ENCODE data around the gene PPTC7. TPM values are rescaled to one million over a fixed set of nuclear protein-coding genes. Genes with fewer than 3 reads are reported as not detected.

PPTC7 gene
- total and polyA plus RNA-seq, 10 of the 15 experiments (the other 5 are each of a cell fraction or from before 2014, with no cell fraction given) = 4.0 to 69.6 (median 12.3) TPM

- TF ChIP-seq POLR2AphosphoS5 (IDR thresholded peaks at IDR 0.05; ENCODE audit: low read length) (no peak; the same call in 1 of the 2 replicates), NRF1 (conservative IDR thresholded peaks at IDR 0.05; ENCODE audit: low read depth, low read length) (no peak), BCL11A (IDR thresholded peaks at IDR 0.05; ENCODE audit: low read depth, low read length) (peak; percentile 51), SUPT20H (IDR thresholded peaks at IDR 0.05; ENCODE audit: borderline replicate concordance, control insufficient read depth, low read depth, low read length) (no peak), ASH2L (IDR thresholded peaks at IDR 0.05; ENCODE audit: borderline replicate concordance, low read depth) (no peak), SIN3A (IDR thresholded peaks at IDR 0.05; ENCODE audit: low read depth, low read length) (no peak), ATF7 (IDR thresholded peaks at IDR 0.05; ENCODE audit: low read depth) (peak; percentile 71), KAT2A (conservative IDR thresholded peaks at IDR 0.05; ENCODE audit: control insufficient read depth, low read depth, low read length) (no peak), CHD2 (IDR thresholded peaks at IDR 0.05; ENCODE audit: borderline replicate concordance, low read depth, low read length) (no peak), MTA2 (IDR thresholded peaks at IDR 0.05; ENCODE audit: low read depth) (peak; percentile 68; the same call in 1 of the 2 replicates), ZNF384 (IDR thresholded peaks at IDR 0.05; ENCODE audit: borderline replicate concordance, low read depth, low read length) (peak; percentile 50; the same call in 1 of the 2 replicates), SREBF1 (IDR thresholded peaks at IDR 0.05; ENCODE audit: low read length) (no peak; the same call in 1 of the 2 replicates), SMAD1 (IDR thresholded peaks at IDR 0.05; ENCODE audit: low read depth, partially characterized antibody) (peak; percentile 88), RBBP5 (conservative IDR thresholded peaks at IDR 0.05) (no peak), SMAD5 (IDR thresholded peaks at IDR 0.05; ENCODE audit: low read depth) (no peak), MYC (IDR thresholded peaks at IDR 0.05; ENCODE audit: insufficient read depth, insufficient read length, insufficient replicate concordance, low read length, severe bottlenecking) (no peak), SRF (IDR thresholded peaks at IDR 0.05; ENCODE audit: low read depth in 2 of 2, low read length in 2 of 2) (no peak), FOXM1 (IDR thresholded peaks at IDR 0.05; ENCODE audit: low read depth, low read length) (peak; percentile 22; the same call in 1 of the 2 replicates), MEF2A (IDR thresholded peaks at IDR 0.05; ENCODE audit: insufficient read depth, low read depth, low read length) (0 out of 2 replicates have a peak, but pooled peaks have one; percentile 72), CEBPB (IDR thresholded peaks at IDR 0.05; ENCODE audit: borderline replicate concordance in 1 of 2, low read depth in 2 of 2, low read length in 2 of 2) (peak in 1 of 2 experiments; percentile 27; a peak in 1 of 4 replicates), EGR1 (IDR thresholded peaks at IDR 0.05; ENCODE audit: borderline replicate concordance in 1 of 2, low read depth in 2 of 2, low read length in 2 of 2) (no peak), HDAC6 (IDR thresholded peaks at IDR 0.05; ENCODE audit: unreplicated experiment) (no peak)
- TF ChIP-seq, protein P1, sequence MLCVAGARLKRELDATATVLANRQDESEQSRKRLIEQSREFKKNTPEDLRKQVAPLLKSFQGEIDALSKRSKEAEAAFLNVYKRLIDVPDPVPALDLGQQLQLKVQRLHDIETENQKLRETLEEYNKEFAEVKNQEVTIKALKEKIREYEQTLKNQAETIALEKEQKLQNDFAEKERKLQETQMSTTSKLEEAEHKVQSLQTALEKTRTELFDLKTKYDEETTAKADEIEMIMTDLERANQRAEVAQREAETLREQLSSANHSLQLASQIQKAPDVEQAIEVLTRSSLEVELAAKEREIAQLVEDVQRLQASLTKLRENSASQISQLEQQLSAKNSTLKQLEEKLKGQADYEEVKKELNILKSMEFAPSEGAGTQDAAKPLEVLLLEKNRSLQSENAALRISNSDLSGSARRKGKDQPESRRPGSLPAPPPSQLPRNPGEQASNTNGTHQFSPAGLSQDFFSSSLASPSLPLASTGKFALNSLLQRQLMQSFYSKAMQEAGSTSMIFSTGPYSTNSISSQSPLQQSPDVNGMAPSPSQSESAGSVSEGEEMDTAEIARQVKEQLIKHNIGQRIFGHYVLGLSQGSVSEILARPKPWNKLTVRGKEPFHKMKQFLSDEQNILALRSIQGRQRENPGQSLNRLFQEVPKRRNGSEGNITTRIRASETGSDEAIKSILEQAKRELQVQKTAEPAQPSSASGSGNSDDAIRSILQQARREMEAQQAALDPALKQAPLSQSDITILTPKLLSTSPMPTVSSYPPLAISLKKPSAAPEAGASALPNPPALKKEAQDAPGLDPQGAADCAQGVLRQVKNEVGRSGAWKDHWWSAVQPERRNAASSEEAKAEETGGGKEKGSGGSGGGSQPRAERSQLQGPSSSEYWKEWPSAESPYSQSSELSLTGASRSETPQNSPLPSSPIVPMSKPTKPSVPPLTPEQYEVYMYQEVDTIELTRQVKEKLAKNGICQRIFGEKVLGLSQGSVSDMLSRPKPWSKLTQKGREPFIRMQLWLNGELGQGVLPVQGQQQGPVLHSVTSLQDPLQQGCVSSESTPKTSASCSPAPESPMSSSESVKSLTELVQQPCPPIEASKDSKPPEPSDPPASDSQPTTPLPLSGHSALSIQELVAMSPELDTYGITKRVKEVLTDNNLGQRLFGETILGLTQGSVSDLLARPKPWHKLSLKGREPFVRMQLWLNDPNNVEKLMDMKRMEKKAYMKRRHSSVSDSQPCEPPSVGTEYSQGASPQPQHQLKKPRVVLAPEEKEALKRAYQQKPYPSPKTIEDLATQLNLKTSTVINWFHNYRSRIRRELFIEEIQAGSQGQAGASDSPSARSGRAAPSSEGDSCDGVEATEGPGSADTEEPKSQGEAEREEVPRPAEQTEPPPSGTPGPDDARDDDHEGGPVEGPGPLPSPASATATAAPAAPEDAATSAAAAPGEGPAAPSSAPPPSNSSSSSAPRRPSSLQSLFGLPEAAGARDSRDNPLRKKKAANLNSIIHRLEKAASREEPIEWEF (IDR thresholded peaks at IDR 0.05; ENCODE audit: insufficient replicate concordance, low read depth, low read length) = peak; percentile 86
Measured at GRCh38 chr12:110577864-110578693, 5.0 kb downstream of the PPTC7 start (continued).

Data from GM12878 (cell line).